CD4-positive, alpha-beta memory T cell (primary cell): Measurements from ENCODE around the gene SMDT1. TPM values are rescaled to one million over a fixed set of nuclear protein-coding genes. Genes with fewer than 3 reads are reported as not detected.
A peak's percentile ranks its signal among the peaks of the same experiment; 100 is the strongest.
"Not testable (repeated sequence)": the region's sequence is repeated elsewhere in the genome, so short reads cannot be mapped to it uniquely, and the experiment has no call there.

Experiments
- CTCF ChIA-PET: fragments of 350-600 bp; sonication (Branson Sonifier 250); formaldehyde crosslinking; loops from one replicate; lab custom pipeline; 2021; ENCODE audit warnings: inconsistent platforms; ENCODE audit not compliant: partially characterized antibody; lab: Charles Lee
- POLR2A ChIA-PET: fragments of 350-600 bp; sonication (Branson Sonifier 250); formaldehyde crosslinking; loops from one replicate; lab custom pipeline; 2021; ENCODE audit not compliant: partially characterized antibody; lab: Charles Lee
- DNase-seq, 5 donors: peaks; one replicate each; pipeline versions ENCODE4 v3.0.0 to v3.0.0-alpha.2; 2020 to 2022; ENCODE audit warnings: mixed read lengths in 1 of 5
- H3K27ac ChIP-seq: one replicate; pipeline ENCODE4 v1.7.0; 2013; ENCODE audit warnings: low read depth, low read length
- H3K27me3 ChIP-seq: 2 replicates; pipeline ENCODE4 v1.7.0; 2013; ENCODE audit warnings: mild to moderate bottlenecking, low read length, moderate library complexity; ENCODE audit not compliant: insufficient read depth
- H3K36me3 ChIP-seq: 2 replicates; pipeline ENCODE4 v1.7.0; 2013; ENCODE audit warnings: mild to moderate bottlenecking, low read length, moderate library complexity; ENCODE audit not compliant: insufficient read depth
- H3K4me1 ChIP-seq: 2 replicates; pipeline ENCODE4 v1.7.0; 2013; ENCODE audit warnings: mild to moderate bottlenecking, low read length, moderate library complexity; ENCODE audit not compliant: insufficient read depth
- H3K4me3 ChIP-seq, 2 donors: one replicate each; pipeline ENCODE4 v1.7.0; 2013; ENCODE audit warnings: low read length in 2 of 2, mild to moderate bottlenecking in 1 of 2
- H3K9me3 ChIP-seq, 2 donors: one replicate each; pipeline ENCODE4 v1.7.0; 2013; ENCODE audit warnings: low read length in 2 of 2, control low read depth in 1 of 2; ENCODE audit not compliant: control insufficient read depth in 1 of 2
- H3K27ac Mint-ChIP-seq, 7 donors: one replicate each; pipeline ENCODE4 v1.8.0; 2020 to 2021; ENCODE audit warnings: mixed read lengths in 7 of 7, mild to moderate bottlenecking in 6 of 7, inconsistent platforms in 3 of 7, moderate library complexity in 3 of 7
- H3K27me3 Mint-ChIP-seq, 2 donors: one replicate each; pipeline ENCODE4 v1.8.0; 2020 to 2021; ENCODE audit warnings: mixed read lengths in 2 of 2
- H3K36me3 Mint-ChIP-seq, 2 donors: one replicate each; pipeline ENCODE4 v1.8.0; 2020 to 2021; ENCODE audit warnings: mixed read lengths in 2 of 2, inconsistent platforms in 1 of 2, mild to moderate bottlenecking in 1 of 2
- H3K4me1 Mint-ChIP-seq, 4 donors: one replicate each; pipeline ENCODE4 v1.8.0; 2020 to 2021; ENCODE audit warnings: mixed read lengths in 4 of 4, mild to moderate bottlenecking in 1 of 4
- H3K4me3 Mint-ChIP-seq, 8 donors: one replicate each; pipeline ENCODE4 v1.8.0; 2020 to 2021; ENCODE audit warnings: mixed read lengths in 8 of 8, mild to moderate bottlenecking in 7 of 8, moderate library complexity in 6 of 8, inconsistent platforms in 3 of 8
- H3K9me3 Mint-ChIP-seq, 8 donors: one replicate each; pipeline ENCODE4 v1.8.0; 2020 to 2021; ENCODE audit warnings: mixed read lengths in 8 of 8, mild to moderate bottlenecking in 5 of 8, inconsistent platforms in 3 of 8, moderate library complexity in 1 of 8
- intact Hi-C: fragments of 100-400 bp; cut with micrococcal nuclease; formaldehyde crosslinking; loops from one replicate; pipeline ENCODE4 v1.15.1; 2023
- polyA plus RNA-seq, 2 donors: library from polyadenylated mRNA; unstranded; fragments of 300-500 nt; fragmentation: Illumina TruSeq; gene quantifications; one replicate each; pipeline ENCODE4 v1.2.3, GENCODE V29; 2021
- total RNA-seq, 2 experiments: library from RNA; stranded (reverse); gene quantifications; one replicate each; pipeline ENCODE4 v1.2.3, GENCODE V29; 2021

Gene SMDT1
- total and polyA plus RNA-seq, 4 experiments from 2014 or later, result 101 to 279 (median 139) TPM

GRCh38 chr22:42130182-42130581 lies 50.7 kb downstream of the SMDT1 start:
- H3K4me3 ChIP-seq, H3K27me3 Mint-ChIP-seq, H3K4me1 ChIP-seq, H3K27me3 ChIP-seq, DNase-seq, H3K4me1 Mint-ChIP-seq, H3K36me3 ChIP-seq, POLR2A ChIA-PET, H3K36me3 Mint-ChIP-seq, H3K9me3 Mint-ChIP-seq, H3K4me3 Mint-ChIP-seq, H3K27ac ChIP-seq, CTCF ChIA-PET, intact Hi-C loops, H3K9me3 ChIP-seq: not testable (repeated sequence)
- H3K27ac Mint-ChIP-seq, result peak overlapping the region in 2 of 7 donors; percentile 52 to 75

GRCh38 chr22:42130639-42131431 lies 51.3 kb downstream of the SMDT1 start, which contains the start of gene CYP2D6:
Gene CYP2D6, minus strand, starts transcription at chr22:42130810. Its CDS starts 19 bp downstream, at chr22:42130791.
- intact Hi-C loops, DNase-seq, H3K27ac ChIP-seq, H3K4me3 ChIP-seq, H3K27me3 Mint-ChIP-seq, H3K4me3 Mint-ChIP-seq, H3K36me3 Mint-ChIP-seq, H3K9me3 ChIP-seq, H3K9me3 Mint-ChIP-seq, H3K4me1 ChIP-seq, H3K36me3 ChIP-seq, H3K27me3 ChIP-seq, CTCF ChIA-PET, H3K4me1 Mint-ChIP-seq: not testable (repeated sequence)
- H3K27ac Mint-ChIP-seq, result peak within 1 kb of the TSS in 4 of 7 donors; percentile 52 to 75 (median 56)
- POLR2A ChIA-PET, result interaction anchor here (0.8 kb wide), 1 partner anchor 148 kb away, joined by 3 read pairs; no protein-coding TSS in a partner anchor

GRCh38 chr22:42131562-42131961 lies 52.1 kb downstream of the SMDT1 start:
- no peak overlapping the region for H3K4me3 Mint-ChIP-seq
- peak overlapping the region in 3 of 7 donors; percentile 10 to 57 (median 55) for H3K27ac Mint-ChIP-seq
- intact Hi-C loops, result no loop called here
- no peak overlapping the region for H3K27ac ChIP-seq
- POLR2A ChIA-PET, result interaction anchor here (0.8 to 1.0 kb wide), 2 partner anchors 71 to 147 kb away, joined by 3 read pairs; no protein-coding TSS in a partner anchor
- no peaks in the 10 kb centered on the region for H3K27me3 Mint-ChIP-seq
- H3K4me3 ChIP-seq, result no peak overlapping the region
- H3K36me3 Mint-ChIP-seq, result no peaks in the 10 kb centered on the region
- no peaks in the 10 kb centered on the region for H3K9me3 Mint-ChIP-seq
- H3K9me3 ChIP-seq, result no peaks in the 10 kb centered on the region
- no peaks in the 10 kb centered on the region for H3K36me3 ChIP-seq
- CTCF ChIA-PET, result no interaction called here
- DNase-seq, result no peak
- H3K27me3 ChIP-seq, result no peaks in the 10 kb centered on the region
- no peaks in the 10 kb centered on the region for H3K4me1 ChIP-seq
- H3K4me1 Mint-ChIP-seq, result peaks cover 0 to 5% (median 4%) of the 10 kb centered on the region in 4 donors

- ChIA-PET CTCF (no interaction called here), POLR2A (interaction anchor here (1.0 kb wide), 1 partner anchor 70 kb away, joined by 3 read pairs; no protein-coding TSS in a partner anchor)
- H3K4me1 ChIP-seq, result no peaks in the 10 kb centered on the region
- Mint-ChIP-seq H3K27ac (peak overlapping the region in 3 of 7 donors; percentile 43 to 72 (median 61)), H3K4me1 (peaks cover 0 to 5% (median 4%) of the 10 kb centered on the region in 4 donors), H3K4me3 (peak overlapping the region in 1 of 8 donors; percentile 48), H3K9me3 (no peaks in the 10 kb centered on the region), H3K27me3 (no peaks in the 10 kb centered on the region), H3K36me3 (no peaks in the 10 kb centered on the region)
- no peak overlapping the region for H3K4me3 ChIP-seq
- intact Hi-C loops, result no loop called here
- H3K9me3 ChIP-seq, result no peaks in the 10 kb centered on the region
- H3K27me3 ChIP-seq, result no peaks in the 10 kb centered on the region
- no peak for DNase-seq
- H3K36me3 ChIP-seq, result no peaks in the 10 kb centered on the region
- no peak overlapping the region for H3K27ac ChIP-seq
Measured at GRCh38 chr22:42132457-42132856, 53.0 kb downstream of the SMDT1 start.

Other genes starting within 250 kb of the SMDT1 start
- gene SREBF2, start 246.6 kb upstream of the SMDT1 start, total RNA-seq, result 100 to 1,000 TPM; 109 to 112 TPM
- gene SREBF2, start 246.6 kb upstream of the SMDT1 start, polyA plus RNA-seq, result 10 to 100 TPM; 14.5 to 23.6 TPM
- not detected for gene SHISA8, start 164.6 kb upstream of the SMDT1 start, total RNA-seq
- not detected for gene SHISA8, start 164.6 kb upstream of the SMDT1 start, polyA plus RNA-seq
- gene TNFRSF13C, start 152.9 kb upstream of the SMDT1 start, total RNA-seq, result 10 to 100 TPM; 14.3 to 14.8 TPM
- 1 to 10 TPM in 1 of 2 donors, under 1 TPM in 1; 0.37 to 1.4 TPM for gene TNFRSF13C, start 152.9 kb upstream of the SMDT1 start, polyA plus RNA-seq
- gene CENPM, start 132.5 kb upstream of the SMDT1 start, total RNA-seq, result 10 to 100 TPM in 1 of 2 experiments, 1 to 10 TPM in 1; 7.6 to 12.0 TPM
- 10 to 100 TPM; 14.1 to 19.2 TPM for gene CENPM, start 132.5 kb upstream of the SMDT1 start, polyA plus RNA-seq
- under 1 TPM; 0.36 to 0.81 TPM for gene SEPTIN3, start 110.3 kb upstream of the SMDT1 start, total RNA-seq
- gene SEPTIN3, start 110.3 kb upstream of the SMDT1 start, polyA plus RNA-seq, result not detected
- 1 to 10 TPM; 3.5 to 5.4 TPM for gene WBP2NL, start 80.9 kb upstream of the SMDT1 start, total RNA-seq
- under 1 TPM; 0.49 to 0.59 TPM for gene WBP2NL, start 80.9 kb upstream of the SMDT1 start, polyA plus RNA-seq
- gene NAGA, start 8.9 kb upstream of the SMDT1 start, total RNA-seq, result 10 to 100 TPM; 13.9 to 14.5 TPM
- gene NAGA, start 8.9 kb upstream of the SMDT1 start, polyA plus RNA-seq, result 10 to 100 TPM; 18.0 to 25.4 TPM
- gene PHETA2, start 5.5 kb upstream of the SMDT1 start, total RNA-seq, result 1 to 10 TPM; 1.7 to 1.9 TPM
- 1 to 10 TPM in 1 of 2 donors, under 1 TPM in 1; 0.69 to 1.6 TPM for gene PHETA2, start 5.5 kb upstream of the SMDT1 start, polyA plus RNA-seq
- 10 to 100 TPM; 42.1 to 44.4 TPM for gene NDUFA6, start 11.1 kb downstream of the SMDT1 start, total RNA-seq
- gene NDUFA6, start 11.1 kb downstream of the SMDT1 start, polyA plus RNA-seq, result 100 to 1,000 TPM; 137 to 153 TPM
- gene CYP2D6, start 51.1 kb downstream of the SMDT1 start, total RNA-seq, result 10 to 100 TPM in 1 of 2 experiments, 1 to 10 TPM in 1; 8.8 to 10.7 TPM
- gene CYP2D6, start 51.1 kb downstream of the SMDT1 start, polyA plus RNA-seq, result under 1 TPM in 1 of 2 donors, not detected in 1; 0.23 TPM
- gene TCF20, start 191.0 kb downstream of the SMDT1 start, total RNA-seq, result 10 to 100 TPM; 88.7 to 93.4 TPM
- gene TCF20, start 191.0 kb downstream of the SMDT1 start, polyA plus RNA-seq, result 1 to 10 TPM in 1 of 2 donors, under 1 TPM in 1; 0.72 to 4.8 TPM